Choroid plexus epithelial cell (primary cell): ENCODE data around the gene NR2F2.

Experiments
- DNase-seq: peaks from one replicate; pipeline ENCODE4 v3.0.0-alpha.2; 2010; ENCODE audit warnings: low read depth
- H3K4me3 ChIP-seq: 2 replicates; pipeline ENCODE4 v1.5.1; 2011; ENCODE audit warnings: low read depth, mild to moderate bottlenecking, control low read depth, low read length, moderate library complexity
- TF ChIP-seq, protein P1 (sequence below): conservative IDR thresholded peaks from 2 replicates; pipeline ENCODE4 v1.5.1; 2011; ENCODE audit warnings: low read depth, mild to moderate bottlenecking, control low read depth, inconsistent platforms, low read length, moderate library complexity

NR2F2 gene

DNA sequence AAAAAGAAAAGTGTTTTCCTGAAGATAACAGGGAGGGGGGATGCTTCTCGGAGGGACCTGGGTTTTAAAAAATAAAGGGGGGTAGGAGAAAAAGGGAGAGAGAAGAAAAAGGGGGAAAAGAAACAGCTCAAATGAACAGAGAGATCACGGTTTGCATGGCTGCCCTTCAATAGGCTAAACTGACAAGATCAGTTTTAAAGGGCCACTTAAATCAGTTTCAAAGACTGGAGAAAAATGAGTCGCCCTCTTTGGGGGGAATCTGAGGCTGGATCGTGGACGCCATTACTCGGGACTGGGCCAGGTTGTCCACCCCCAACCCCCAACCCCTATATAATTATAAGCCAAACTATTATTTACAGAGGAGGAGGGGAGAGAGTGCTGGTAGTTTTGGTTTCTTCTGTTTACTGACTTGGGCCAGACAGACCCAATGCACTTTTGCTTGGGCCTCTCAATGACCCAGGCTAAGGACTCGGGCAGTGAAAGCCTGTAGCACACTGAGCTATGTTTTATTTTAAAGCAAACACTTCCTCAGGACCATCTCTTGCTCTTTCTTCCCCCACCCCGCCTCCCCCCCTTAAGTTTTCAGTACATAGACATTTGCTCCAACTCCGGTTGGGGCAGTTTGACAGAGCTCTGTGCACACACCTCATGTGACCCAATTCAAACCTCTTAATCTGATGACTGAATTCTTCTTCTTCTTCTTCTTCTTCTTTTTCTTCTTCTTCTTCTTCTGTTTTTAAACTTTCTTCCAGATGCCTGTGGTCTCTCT, 6.3 kb downstream of the NR2F2 start:
- peak overlapping the region; percentile 94 for H3K4me3 ChIP-seq
- TF ChIP-seq, protein P1, sequence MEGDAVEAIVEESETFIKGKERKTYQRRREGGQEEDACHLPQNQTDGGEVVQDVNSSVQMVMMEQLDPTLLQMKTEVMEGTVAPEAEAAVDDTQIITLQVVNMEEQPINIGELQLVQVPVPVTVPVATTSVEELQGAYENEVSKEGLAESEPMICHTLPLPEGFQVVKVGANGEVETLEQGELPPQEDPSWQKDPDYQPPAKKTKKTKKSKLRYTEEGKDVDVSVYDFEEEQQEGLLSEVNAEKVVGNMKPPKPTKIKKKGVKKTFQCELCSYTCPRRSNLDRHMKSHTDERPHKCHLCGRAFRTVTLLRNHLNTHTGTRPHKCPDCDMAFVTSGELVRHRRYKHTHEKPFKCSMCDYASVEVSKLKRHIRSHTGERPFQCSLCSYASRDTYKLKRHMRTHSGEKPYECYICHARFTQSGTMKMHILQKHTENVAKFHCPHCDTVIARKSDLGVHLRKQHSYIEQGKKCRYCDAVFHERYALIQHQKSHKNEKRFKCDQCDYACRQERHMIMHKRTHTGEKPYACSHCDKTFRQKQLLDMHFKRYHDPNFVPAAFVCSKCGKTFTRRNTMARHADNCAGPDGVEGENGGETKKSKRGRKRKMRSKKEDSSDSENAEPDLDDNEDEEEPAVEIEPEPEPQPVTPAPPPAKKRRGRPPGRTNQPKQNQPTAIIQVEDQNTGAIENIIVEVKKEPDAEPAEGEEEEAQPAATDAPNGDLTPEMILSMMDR, result no peak
- DNase-seq, result peak; percentile 56

DNA sequence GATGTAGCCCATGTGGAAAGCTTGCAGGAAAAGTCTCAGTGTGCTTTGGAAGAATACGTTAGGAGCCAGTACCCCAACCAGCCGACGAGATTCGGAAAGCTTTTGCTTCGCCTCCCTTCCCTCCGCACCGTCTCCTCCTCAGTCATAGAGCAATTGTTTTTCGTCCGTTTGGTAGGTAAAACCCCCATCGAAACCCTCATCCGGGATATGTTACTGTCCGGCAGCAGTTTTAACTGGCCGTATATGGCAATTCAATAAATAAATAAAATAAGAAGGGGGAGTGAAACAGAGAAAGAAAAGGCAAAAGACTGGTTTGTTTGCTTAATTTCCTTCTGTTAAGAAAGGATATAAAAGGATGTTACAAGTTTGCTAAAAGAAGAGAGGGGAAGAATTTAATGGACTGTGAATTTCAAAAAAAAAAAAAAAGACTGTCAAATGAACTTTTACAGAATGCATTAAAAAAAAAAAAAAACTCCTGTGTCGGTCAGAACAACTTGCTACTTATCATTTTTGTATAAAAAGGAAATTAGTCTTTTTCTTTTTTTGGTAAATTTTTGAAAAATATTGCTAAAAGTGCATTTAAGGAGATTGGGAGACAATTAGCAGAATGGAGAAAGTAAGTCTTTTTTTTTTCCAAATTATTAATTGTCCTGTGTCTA, 7.0 kb downstream of the NR2F2 start:
- TF ChIP-seq, protein P1, result no peak
- peak overlapping the region; percentile 94 for H3K4me3 ChIP-seq
- peak; percentile 13 for DNase-seq

DNA sequence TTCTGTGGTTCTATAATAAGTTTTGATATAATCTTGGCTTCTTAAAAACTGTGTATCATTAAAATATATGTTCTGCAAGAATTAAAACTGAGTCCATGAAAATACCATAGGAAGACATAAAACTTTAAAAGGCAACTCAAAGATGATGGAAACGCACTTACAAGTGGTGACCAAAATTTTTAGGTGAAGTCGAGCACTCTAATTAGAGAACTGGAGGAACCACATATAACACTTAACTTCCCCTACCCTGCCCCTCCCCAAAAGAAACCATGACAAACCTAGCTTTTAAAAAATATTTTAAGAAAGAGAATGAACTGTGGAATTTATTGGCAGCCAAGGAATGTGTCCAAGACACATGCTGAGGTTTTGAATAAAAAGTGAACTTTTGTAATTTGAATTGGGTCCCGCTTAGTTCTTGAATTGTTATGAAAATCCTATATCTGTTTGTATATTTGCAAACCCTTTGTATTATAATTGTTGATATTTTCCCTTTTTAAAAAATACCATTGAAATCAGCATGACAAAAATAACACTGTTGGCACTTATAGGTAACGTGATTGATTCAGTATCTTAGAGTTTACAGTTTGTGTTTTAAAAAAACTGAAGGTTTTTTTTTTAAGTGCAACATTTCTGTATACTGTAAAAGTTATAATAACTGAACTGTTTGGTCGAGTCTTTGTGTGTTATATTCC, 7.7 kb downstream of the NR2F2 start:
- TF ChIP-seq, protein P1, result no peak
- peak overlapping the region; percentile 94 for H3K4me3 ChIP-seq
- DNase-seq, result peak; percentile 26

DNA sequence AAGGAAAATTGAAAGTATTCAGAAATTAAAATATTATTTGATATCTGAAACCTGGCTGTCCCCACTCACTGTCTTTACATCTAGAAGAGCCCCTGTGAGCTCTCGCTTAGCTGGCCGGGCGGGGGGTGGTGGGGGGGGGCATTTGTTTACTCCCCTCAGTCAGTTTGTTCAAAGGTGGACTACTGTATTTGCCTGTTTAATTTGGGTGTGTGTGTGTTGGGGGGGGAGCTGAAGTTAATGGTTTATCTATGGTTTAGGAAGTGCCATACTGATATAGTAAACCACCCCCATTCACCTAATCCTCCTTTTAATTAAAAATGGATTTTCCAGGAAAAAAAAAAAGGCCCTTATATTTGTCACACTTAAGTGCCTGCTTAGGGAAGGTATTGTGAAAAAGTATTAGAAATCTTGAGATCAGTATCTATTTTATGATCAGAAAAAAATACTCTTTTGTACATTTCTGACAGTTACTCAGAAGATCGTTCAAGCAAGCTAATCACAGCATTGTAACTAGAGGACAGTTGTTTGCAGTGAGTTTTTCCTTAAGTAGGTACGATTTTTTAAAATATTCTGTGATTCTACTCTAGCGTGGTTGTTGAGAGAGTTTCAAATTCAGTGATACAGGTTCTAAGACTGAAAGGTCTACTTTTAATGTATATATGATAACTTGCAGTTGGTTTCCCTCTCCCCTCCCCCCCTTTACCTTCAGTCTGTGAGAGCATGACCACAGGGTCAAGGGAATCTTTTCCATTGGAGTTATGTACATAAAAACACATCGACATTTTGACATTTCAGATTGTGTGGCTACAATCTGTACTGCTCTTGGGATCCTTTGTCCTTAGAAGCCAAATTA, 8.5 kb downstream of the NR2F2 start:
- peak overlapping the region; percentile 94 for H3K4me3 ChIP-seq
- TF ChIP-seq, protein P1, result no peak
- peak; percentile 65 for DNase-seq

DNA sequence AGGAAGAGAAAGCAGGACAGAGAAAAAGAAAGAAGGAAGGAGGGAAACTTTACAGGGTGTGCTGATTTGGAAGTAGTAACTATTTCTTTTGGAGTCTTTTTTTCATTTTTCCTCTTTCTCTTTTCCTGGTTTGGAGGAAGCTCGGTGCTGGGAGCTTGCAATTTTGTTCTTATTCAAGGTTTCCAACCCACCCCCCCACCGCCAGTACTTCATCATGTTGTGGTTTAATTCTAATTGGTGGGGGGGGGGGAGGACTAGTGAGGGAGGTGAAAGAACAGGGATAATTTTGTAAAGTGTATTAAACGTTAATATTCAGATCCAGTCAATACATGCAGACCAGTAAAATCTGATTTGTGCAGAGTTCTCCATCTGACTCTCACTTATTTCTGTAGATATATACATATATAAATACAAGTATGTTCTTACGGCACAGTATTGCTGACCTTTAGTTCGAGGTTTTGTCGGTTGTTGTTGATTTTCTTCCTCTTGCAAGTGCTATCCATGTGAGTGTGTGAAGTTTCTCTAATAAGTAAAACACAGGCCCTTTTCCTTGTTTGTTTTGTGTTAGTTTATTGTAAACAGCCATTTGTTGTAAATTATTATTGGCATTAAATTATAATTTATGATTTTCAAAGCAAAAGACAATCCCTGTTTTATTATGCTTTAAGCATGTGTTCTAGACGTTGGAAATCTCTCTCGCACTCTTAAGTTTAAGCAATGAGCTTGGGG, 9.3 kb downstream of the NR2F2 start:
- peak overlapping the region; percentile 94 for H3K4me3 ChIP-seq
- DNase-seq, result peak; percentile 38
- TF ChIP-seq, protein P1, result no peak

DNA sequence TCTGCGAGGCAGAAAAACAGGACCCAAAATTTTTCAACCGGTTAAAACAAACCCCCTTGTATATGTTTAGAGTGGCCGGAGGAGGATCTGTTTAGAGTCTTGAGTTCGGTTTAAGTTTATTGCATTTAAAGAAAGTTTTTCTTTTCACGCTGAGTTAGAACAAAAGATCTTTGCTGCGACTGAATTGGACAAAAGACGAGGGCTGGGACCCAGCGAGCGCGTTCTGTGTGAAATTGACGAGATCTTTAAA, 9.8 kb downstream of the NR2F2 start:
- H3K4me3 ChIP-seq, result peak overlapping the region; percentile 94

More for the DNA sequence above, 9.8 kb downstream of the NR2F2 start:
- no peak for DNase-seq
- TF ChIP-seq, protein P1, result no peak
